Measurements from ENCODE around the gene HIRA. TPM values are rescaled to one million over a fixed set of nuclear protein-coding genes. Genes with fewer than 3 reads are reported as not detected.

Gene HIRA
- total and polyA plus RNA-seq, 9 of the 15 experiments (the other 6 are each of a cell fraction or from before 2014, with no cell fraction given), result 0.96 to 132 (median 58.4) TPM

DNA sequence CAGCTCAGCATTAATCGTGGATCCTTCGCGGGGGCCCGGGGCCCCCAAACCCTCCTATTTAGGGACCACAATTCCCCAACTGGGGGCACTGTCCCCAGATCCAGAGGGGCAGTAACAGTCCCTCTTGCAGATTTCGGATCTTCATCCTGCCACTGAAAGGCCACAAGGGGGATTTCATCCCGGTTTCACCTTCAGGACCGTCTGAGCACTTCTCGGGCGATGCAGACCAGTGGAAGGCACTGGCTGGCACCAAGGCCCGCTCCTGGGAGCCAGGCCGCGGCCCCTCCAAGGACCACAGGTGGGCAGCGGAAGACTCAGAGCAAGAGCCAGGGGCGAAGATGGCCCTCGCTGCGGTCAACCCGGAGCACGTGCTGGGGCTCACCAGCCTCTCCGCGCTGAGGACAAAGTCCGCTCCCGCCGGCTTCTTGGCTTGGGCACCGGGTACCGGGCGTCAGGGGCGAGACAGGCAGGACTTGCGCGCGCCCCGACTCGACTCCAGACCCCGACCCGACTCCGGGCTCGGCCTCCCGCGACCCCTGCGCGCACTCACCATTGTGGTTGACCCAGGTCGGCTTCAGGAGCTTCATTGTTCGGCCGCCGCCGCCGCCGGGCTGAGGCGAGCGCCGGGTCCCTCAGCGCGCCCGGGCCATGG is 517 bp downstream of the HIRA start (continued):
- TF ChIP-seq ZBTB9 (CRISPR knock-in tag; IDR thresholded peaks at IDR 0.05), result peak; percentile 74; the same call in 1 of the 2 replicates
- TF ChIP-seq E2F5 (CRISPR knock-in tag; IDR thresholded peaks at IDR 0.05), result no peak
- TF ChIP-seq ZSCAN32 (CRISPR knock-in tag; IDR thresholded peaks at IDR 0.05), result no peak
- peak; percentile 29; the same call in 1 of the 2 replicates for TF ChIP-seq SAFB (IDR thresholded peaks at IDR 0.05; ENCODE audit: borderline replicate concordance, low read depth, low read length)
- peak; percentile 97 for TF ChIP-seq CHD1 (IDR thresholded peaks at IDR 0.05; ENCODE audit: low read length)
- TF ChIP-seq ZNF165 (CRISPR knock-in tag; IDR thresholded peaks at IDR 0.05; ENCODE audit: borderline replicate concordance), result peak; percentile 55; the same call in 1 of the 2 replicates
- TF ChIP-seq EP300 (IDR thresholded peaks at IDR 0.05; ENCODE audit: low read length), result no peak; the same call in 1 of the 2 replicates
- TF ChIP-seq RB1 (IDR thresholded peaks at IDR 0.05; ENCODE audit: low read depth), result no peak
- TF ChIP-seq ZBTB8A (IDR thresholded peaks at IDR 0.05; ENCODE audit: partially characterized antibody), result no peak
- TF ChIP-seq NR4A1 (CRISPR knock-in tag; IDR thresholded peaks at IDR 0.05), result peak; percentile 90
- TF ChIP-seq NR4A1 (tag; IDR thresholded peaks at IDR 0.05), result peak; percentile 45; the same call in 1 of the 2 replicates
- TF ChIP-seq DIDO1 (tag; IDR thresholded peaks at IDR 0.05; ENCODE audit: low read depth), result peak; percentile 46; the same call in 1 of the 2 replicates
- TF ChIP-seq CHCHD3 (CRISPR knock-in tag; IDR thresholded peaks at IDR 0.05), result peak; percentile 60; the same call in 1 of the 2 replicates
- no peak for TF ChIP-seq PHF21A (IDR thresholded peaks at IDR 0.05; ENCODE audit: borderline replicate concordance, low read depth)
- no peak for TF ChIP-seq ZNF124 (CRISPR knock-in tag; IDR thresholded peaks at IDR 0.05)
- TF ChIP-seq, protein P1, sequence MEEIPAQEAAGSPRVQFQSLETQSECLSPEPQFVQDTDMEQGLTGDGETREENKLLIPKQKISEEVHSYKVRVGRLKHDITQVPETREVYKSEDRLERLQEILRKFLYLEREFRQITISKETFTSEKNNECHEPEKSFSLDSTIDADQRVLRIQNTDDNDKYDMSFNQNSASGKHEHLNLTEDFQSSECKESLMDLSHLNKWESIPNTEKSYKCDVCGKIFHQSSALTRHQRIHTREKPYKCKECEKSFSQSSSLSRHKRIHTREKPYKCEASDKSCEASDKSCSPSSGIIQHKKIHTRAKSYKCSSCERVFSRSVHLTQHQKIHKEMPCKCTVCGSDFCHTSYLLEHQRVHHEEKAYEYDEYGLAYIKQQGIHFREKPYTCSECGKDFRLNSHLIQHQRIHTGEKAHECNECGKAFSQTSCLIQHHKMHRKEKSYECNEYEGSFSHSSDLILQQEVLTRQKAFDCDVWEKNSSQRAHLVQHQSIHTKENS (CRISPR knock-in tag; IDR thresholded peaks at IDR 0.05), result no peak
- 0 out of 2 replicates have a peak, but pooled peaks have one; percentile 25 for TF ChIP-seq SMC3 (conservative IDR thresholded peaks at IDR 0.05; ENCODE audit: insufficient read depth, low read depth, low read length)
- no peak for TF ChIP-seq ZNF445 (CRISPR knock-in tag; IDR thresholded peaks at IDR 0.05; ENCODE audit: low read depth)
